IPS-18a (cell line): ENCODE data around the gene ZC3H12C.

Experiments used
- H3K27ac ChIP-seq: one replicate; pipeline ENCODE4 v1.5.1; 2013; ENCODE audit warnings: low read length
- H3K27me3 ChIP-seq: one replicate; pipeline ENCODE4 v1.6.1; 2013; ENCODE audit warnings: mild to moderate bottlenecking, low read length; ENCODE audit not compliant: control insufficient read depth, insufficient read depth
- H3K36me3 ChIP-seq: one replicate; pipeline ENCODE4 v1.6.1; 2013; ENCODE audit warnings: low read depth, low read length; ENCODE audit not compliant: control insufficient read depth
- H3K4me1 ChIP-seq: one replicate; pipeline ENCODE4 v1.6.1; 2013; ENCODE audit warnings: low read depth, low read length; ENCODE audit not compliant: control insufficient read depth
- H3K4me3 ChIP-seq: one replicate; pipeline ENCODE4 v1.5.1; 2013; ENCODE audit warnings: low read length
- H3K9ac ChIP-seq: one replicate; pipeline ENCODE4 v1.6.1; 2013; ENCODE audit warnings: mild to moderate bottlenecking, low read length, moderate library complexity
- H3K9me3 ChIP-seq: one replicate; pipeline ENCODE4 v1.6.1; 2013; ENCODE audit warnings: low read depth, low read length; ENCODE audit not compliant: control insufficient read depth

Gene ZC3H12C

DNA sequence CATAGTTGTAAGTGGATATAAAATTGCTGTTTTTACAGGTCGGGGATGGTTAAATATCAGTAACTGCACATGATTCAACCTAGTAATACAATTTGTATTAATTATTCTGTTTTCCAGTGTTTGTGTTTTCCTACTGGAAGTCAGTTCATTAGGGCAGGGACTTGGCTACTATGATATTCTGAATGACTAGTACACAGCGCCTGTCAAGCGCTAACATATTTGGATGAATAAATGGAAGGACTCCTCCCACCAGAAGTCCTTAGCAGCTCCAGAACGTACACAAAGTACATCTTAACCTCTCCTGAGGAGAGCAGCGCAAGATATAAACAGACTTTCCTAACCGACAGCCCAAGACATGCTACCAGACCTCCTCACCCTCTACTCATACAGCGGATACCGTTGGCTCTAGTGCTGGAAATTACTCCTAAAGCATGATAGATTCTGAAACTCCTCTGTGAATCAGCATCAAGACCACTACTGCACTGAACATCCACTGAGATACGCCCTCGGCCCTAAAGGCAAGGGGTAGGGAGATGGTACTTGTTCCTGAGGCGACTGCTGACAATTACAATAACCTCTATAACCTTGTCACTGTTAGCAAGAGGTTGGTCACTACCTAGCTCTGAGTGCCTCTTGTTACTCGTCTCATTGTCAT lies 124.2 kb downstream of the ZC3H12C start:
- H3K36me3 ChIP-seq, result no peaks in the 10 kb centered on the region
- H3K27me3 ChIP-seq, result no peaks in the 10 kb centered on the region
- no peaks in the 10 kb centered on the region for H3K9me3 ChIP-seq
- H3K4me3 ChIP-seq, result no peak overlapping the region
- H3K27ac ChIP-seq, result no peak overlapping the region
- H3K9ac ChIP-seq, result no peak overlapping the region
- no peaks in the 10 kb centered on the region for H3K4me1 ChIP-seq

DNA sequence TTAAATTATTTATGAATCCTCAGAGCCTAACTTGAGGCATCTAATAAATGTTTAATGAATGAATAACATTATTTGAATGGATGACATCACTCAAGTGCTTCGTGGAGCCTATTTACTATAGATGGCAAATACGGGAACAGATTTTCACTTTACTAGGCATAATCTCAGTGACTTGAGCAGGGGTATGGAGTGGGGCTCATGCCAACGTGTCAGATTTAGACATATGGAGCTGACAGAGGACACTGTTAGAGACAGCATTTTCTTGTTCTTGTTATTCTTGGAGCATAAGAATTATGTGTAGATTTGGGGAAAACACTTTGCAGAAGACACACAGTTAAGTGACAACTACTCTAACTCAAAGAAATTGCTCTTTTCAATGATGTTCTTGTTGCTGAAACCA lies 124.7 kb downstream of the ZC3H12C start:
- H3K27ac ChIP-seq, result no peak overlapping the region
- no peak overlapping the region for H3K4me3 ChIP-seq
- H3K9ac ChIP-seq, result no peak overlapping the region
- no peaks in the 10 kb centered on the region for H3K4me1 ChIP-seq
- H3K36me3 ChIP-seq, result no peaks in the 10 kb centered on the region
- no peaks in the 10 kb centered on the region for H3K9me3 ChIP-seq
- H3K27me3 ChIP-seq, result no peaks in the 10 kb centered on the region

DNA sequence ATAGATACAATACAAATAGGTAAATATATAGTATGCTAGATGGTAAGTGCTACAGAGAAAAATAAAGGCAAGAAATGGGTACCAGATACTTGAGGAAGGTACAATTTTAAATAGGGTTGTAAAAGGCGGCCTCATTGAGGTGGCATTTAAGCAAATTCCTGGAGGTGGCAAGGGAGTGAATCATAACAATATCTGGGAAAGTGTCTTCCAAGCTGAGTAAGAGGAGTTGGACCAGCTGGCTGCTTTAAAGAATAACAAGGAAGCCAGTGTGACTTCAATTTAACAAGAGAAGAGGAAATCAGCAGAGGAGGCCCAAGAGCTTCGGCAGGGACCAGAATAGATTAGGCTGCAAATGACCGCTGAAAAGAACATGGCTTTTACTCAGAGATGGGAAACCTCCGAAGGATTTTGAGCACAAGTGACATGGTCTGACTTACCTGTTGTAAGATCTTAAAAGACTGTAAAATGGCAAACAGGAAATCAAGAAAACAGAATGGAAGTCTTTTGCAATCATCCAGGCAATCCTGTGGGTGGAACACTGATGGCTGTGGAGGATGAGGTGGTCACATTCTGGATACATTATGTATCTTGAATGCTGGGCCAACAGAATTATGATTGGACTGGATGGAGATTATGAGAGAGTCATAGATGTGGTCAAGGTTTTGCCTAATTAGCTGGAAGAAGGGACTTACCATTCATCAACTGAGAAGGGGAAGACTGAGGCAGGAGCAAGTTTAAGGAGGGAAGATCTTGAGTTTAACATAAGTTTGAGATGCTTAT lies 126.0 kb downstream of the ZC3H12C start:
- Histone ChIP-seq H3K4me3 (no peak overlapping the region), H3K27me3 (no peaks in the 10 kb centered on the region), H3K9me3 (no peaks in the 10 kb centered on the region), H3K9ac (no peak overlapping the region), H3K36me3 (no peaks in the 10 kb centered on the region), H3K27ac (no peak overlapping the region), H3K4me1 (no peaks in the 10 kb centered on the region)
